ENCODE data around the gene KDM2A.

Gene KDM2A

GRCh38 chr11:67118801-67119584, at the start of gene KDM2A:
Gene KDM2A, plus strand, starts transcription at chr11:67119263. Its CDS starts 2,054 bp downstream, at chr11:67121317.
- DNase-seq: peak; percentile 96 to 99

DNA sequence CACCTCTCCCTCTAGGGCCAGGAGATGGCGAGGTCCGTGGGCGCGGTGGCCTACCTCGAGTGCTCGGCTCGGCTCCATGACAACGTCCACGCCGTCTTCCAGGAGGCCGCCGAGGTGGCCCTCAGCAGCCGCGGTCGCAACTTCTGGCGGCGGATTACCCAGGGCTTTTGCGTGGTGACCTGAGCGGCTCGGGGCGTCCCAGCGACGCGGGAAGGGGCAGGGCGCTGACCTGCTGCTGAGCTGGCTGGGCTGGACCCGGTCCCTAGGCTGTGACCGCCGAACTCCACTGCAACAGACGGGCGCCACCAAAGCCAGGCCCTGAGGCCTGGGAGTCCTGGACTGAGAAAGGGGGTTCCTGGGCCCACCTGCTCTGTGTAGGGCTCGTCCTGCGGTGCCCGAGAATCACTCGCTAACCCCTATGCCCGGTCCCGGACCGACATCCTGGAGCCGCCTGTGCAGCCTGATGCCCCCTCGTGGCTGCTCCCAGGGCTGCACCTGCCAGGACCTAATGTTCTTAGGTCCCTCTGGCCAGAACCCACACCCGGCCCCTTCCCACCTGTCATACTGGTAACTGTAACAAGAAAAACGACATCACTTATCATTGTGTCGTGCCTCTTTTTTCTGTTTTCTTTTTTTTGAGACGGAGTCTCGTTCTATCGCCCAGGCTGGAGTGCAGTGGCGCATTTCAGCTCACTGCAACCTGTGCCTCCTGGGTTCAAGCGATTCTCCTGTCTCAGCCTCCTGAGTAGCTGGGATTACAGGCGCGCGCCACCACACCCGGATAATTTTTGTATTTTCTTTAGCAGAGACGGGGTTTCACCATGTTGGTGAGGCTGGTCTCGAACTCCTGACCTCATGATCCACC, 47.4 kb upstream of the KDM2A start:
- DNase-seq: no peak

DNA sequence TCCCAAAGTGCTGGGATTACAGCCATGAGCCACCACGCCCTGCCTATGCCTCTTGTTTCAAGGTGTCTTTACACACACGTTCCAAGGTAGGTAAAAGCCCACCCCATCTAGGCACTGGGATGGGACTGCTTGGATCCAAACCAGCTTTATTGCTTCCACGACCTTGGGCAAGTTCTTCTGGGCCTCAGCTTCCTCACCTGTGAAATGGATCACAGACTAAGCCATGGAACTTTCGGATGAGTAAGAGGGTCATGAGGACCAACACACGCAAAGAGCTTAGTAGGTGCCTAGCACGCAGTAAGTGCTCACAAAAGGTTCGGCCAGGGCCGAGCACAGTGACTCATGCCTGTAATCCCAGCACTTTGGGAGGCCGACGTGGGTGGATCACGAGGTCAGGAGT, 46.8 kb upstream of the KDM2A start:
- no peak for DNase-seq

GRCh38 chr11:67073908-67074307, 45.2 kb upstream of the KDM2A start:
- peak in 1 of 2 experiments; percentile 25 for DNase-seq

DNA sequence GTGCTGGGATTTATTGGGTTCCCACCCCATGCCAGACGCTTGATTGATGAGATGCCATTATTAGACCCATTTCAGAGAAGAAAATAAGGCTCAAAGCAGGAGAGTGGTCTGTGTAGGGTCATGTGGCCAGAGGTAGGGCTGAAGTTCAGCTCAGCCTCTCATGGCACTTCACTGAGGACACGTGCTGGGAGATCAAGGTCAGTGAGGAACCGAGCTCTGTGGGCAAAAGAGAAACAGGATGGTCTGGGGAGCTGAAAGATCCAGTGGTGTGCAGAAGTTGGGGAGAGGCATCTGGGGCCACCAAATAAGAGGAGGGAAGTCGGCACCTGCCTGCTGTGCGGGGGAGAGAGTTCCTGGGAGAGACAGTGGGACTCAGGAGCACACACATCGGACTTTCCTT, 42.9 kb upstream of the KDM2A start:
- DNase-seq: no peak

DNA sequence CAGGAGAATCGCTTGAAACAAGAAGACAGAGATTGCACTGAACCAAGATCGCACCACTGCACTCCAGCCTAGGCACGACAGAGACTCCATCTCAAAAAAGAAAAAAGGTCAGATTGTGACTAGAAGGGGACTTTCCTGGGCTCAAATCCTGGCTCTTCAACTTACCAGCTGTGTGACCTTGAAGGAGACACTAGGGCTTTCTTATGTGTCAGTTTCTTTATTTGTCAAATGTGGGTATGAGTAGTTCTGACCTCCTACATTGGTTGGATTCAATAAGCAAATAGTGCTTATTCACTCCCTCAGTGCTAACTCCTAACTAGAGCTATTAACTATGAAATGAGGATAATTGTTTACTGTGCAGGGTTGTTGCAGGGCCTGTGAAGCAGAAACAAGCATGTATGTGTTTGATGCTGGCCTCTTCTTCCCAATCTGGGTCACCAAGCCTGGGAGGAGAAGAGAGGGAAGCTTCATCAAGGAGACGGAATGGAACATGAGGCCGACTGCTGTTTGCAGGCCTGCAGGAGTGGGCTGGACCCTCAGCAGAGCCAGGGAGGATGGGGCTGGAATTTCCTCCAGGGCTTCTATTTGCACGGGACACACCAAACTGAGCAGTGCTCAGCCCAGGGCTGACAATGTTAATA, 39.9 kb upstream of the KDM2A start:
- DNase-seq: no peak

DNA sequence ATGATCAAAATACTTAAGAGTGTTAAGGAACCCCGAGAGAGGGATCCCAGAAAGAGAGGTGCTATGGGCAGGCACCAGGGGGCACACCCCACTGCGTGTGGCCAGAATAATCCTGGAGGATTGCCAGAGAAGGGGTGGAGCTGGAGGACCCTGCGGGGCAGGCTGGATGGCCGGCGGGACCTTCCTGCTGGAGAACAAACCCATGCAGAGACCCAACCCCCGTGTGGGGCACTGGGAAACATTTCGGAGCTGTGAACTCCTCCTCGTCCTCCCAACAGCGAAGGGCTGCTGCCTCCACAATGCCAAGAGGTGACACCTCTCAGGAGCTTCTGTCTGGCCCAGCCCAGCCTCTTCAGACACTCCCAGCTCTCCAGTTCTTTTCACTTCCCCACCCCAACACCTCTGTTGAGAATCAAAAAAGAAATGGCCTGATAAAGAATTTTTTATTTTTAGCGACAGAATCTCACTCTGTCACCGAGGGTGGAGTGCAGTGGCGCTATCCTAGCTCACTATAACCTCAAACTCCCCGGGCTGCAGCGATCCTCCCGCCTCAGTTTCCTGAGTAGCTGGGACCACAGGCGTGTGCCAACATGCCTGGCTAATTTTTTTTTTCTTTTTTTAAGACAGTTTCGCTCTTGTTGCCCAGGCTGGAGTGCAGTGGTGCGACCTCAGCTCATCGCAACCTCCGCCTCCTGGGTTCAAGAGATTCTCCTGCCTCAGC, 36.8 kb upstream of the KDM2A start:
- DNase-seq: no peak

DNA sequence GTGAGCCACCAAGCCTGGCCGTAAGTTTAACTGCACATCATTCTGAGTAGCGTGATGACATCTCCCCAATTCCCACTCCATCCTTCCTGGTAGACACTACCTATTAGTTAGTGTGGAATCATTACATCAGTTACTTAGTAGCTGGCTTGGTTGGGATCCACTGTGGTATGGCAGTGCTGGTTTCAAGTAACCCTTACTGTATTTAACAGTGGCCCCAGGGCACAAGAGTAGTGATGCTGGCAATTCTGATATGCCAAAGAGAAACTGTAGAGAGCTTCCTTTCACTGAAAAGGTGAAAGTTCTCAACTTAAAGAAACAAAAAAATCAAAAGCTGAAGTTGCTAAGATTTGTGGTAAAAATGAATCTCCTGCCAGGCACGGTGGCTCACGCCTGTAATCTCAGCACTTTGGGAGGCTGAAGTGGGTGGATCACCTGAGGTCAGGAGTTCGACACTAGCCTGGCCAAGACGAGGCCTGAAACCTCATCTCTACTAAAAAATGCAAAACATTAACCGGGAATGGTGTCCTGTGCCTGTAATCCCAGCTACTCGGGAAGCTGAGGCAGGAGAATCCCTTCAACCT, 35.2 kb upstream of the KDM2A start:
- DNase-seq: no peak

DNA sequence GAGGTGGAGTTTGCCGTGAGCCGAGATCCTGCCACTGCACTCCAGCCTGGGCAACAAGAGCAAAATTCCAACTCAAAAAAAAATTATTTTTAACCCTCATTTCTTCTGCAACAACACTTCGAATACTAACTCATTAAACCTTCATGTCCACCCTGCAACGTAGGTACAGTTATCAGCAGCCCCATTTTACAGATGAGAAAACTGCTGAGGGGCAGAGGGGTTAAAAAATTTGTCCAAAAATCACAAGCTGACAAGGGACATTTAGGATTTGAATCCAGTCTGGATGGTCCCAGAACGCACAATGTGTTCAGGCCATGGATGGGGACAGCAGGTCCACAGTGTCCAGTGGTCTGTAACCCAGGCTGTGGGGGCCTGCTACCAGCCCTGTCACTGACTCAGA, 33.4 kb upstream of the KDM2A start:
- no peak for DNase-seq

- DNase-seq: no peak
These were observed 28.3 kb upstream of the KDM2A start for GRCh38 chr11:67090717-67091116.

- DNase-seq: no peak
These were observed 23.9 kb upstream of the KDM2A start for GRCh38 chr11:67095214-67095507.

DNA sequence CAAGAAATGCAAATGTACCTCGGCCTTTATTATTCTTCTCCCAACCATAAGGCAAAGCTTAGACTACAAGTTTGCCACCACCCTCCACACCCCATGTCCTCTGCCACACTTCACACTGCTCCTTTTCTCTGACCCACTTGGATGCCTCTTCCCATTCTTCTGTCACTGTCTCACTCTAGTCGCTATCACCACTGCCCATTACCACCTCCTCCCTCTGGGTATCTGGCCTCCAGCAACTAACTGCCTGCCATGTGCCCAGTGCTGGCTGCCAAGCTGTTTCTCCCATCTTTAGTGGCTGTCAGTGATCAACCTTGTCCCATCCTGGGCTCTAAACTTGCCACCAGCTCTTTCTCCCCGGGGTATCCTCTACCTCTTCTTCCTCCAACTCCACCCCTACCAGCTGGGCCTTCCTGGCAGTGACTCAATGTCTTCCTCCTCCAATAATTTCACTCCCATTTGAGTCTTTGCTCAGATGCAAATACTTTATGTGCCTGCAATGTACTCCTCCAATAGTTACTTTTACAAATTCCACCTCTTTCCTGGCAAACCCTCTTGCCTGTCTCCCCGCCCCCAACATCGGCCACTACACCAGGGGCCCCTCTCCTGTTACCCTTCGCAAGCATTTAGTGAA, 20.1 kb upstream of the KDM2A start:
- DNase-seq: no peak

- no peak for DNase-seq
These were observed 19.2 kb upstream of the KDM2A start for GRCh38 chr11:67099831-67100324.

DNA sequence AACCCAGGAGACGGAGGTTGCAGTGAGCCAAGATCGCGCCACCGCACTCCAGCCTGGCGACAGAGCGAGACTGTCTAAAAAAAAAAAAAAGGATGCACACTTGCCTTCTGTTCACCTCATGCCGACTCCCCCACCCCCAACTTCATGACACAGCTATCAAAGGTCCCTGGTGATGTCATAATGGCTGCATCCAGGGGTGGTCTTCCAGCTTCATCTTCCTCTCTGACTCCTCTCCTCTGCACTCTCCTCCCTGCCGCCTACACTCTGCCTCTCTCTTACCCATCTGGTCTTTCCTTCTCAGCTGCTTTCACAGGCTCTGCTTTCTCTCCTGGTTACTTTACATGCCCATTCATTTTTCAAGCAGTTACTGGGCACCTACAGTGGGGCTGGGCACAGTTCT, 16.4 kb upstream of the KDM2A start:
- no peak for DNase-seq

DNA sequence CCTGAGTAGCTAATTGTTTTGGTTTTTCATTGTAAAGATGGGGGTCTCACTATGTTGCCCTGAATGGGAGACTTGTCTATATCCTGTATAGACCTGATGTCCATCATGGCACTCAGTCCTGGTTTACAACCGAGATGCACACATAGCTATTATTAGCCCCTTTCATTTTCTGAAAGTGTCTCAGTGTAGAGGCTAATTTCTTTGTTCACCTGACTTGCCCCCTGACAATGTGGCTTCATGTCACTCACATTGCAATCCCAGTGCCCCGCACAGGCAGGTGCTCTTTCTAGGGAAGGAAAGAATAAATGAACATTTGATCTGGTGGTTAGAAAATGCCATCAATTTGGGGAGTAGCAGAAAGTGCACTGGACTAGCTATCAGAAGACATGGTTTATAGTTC, 13.1 kb upstream of the KDM2A start:
- no peak for DNase-seq

DNA sequence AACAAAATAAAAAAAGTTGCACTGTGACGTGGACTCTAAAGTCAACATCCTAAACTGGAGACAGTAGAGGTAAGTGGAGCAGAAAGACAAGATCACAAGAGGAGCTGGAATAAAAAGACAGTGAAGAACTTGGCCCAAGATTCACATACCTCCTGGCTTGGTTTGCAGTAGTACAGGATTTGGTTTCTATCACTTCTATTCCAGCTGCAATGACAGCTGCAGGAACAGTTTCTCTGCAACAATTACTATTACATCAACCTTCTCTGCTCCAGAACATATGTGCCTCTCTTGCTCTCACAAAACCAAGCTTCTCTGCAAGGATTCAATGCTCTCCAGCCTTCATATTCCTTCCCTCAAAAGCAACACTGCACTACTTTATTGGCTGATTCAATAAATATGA, 7.8 kb upstream of the KDM2A start:
- DNase-seq: no peak

- no peak for DNase-seq
These were observed 5.8 kb upstream of the KDM2A start for GRCh38 chr11:67113231-67113721.

DNA sequence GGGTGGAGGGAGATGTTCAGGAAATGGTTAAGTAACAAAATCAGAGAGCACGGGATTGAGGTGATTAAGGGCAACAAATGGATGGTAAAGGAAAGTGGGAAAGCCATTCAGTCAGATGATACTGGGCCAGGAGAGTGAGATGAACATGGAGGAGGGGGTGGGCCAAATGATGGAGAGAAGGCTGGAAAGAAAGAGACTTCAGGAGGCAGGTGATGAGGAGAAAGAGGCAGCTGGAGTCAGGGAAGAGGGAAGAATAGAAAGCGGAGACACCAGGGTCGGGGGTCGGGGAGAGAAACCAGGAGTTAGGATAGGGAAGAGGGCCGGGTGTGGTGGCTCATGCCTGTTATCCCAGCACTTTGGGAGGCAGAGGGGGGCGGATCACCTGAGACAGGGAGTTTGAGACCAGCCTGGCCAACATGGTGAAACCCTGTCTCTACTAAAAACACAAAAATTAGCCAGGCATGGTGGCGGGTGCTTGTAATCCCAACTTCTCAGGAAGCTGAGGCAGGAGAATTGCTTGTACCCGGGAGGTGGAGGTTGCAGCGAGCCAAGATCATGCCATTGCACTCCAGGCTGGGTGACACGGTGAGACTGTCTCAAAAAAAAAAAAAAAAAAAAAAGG, 4.7 kb upstream of the KDM2A start:
- no peak for DNase-seq

DNA sequence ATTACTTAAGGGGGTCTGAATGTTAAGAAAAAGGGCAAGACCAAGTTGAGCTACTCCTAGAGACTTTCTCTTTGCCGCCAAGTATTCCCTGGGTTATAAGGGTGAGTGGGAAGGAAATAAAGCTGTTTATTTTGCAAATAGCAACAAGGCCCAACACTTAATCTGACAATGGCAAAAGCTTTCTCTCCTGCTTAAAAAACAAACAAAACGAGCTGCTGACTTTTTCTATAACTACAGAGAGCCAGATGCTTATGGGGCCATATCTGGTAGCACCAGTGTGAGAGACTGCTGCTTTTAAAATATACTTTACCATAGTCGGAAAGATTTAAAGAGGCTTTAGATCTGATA, 2.3 kb upstream of the KDM2A start:
- no peak for DNase-seq

DNA sequence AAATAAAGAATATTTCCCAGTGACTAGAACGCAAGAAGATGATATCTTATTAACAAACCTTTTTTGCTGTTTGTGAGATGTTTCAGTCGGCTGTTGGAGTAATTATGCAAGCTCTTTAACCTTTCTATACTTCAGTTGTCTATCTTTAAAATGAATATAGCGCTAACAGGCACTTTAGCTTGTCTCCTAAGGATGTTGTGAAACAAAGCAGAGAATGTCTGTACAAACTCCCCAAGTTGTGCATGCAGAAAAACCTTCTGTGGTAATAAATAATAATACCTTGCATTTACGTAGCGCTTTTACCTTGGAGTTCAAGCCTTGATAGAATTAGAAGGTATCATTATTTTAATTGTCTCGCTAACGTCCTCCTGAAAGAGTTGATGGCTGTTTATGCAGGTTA, 1.9 kb upstream of the KDM2A start:
- DNase-seq: no peak

- peak in 1 of 2 experiments; percentile 31 for DNase-seq
These were observed 1.3 kb upstream of the KDM2A start for GRCh38 chr11:67117672-67118180.

All from NCI-H1930 (cell line).